Measurements from ENCODE around the gene CMSS1.
A peak's percentile ranks its signal among the peaks of the same experiment; 100 is the strongest.
"Not testable (repeated sequence)": the region's sequence is repeated elsewhere in the genome, so short reads cannot be mapped to it uniquely, and the experiment has no call there.

CMSS1 gene

GRCh38 chr3:100029689-100030088, 212.0 kb downstream of the CMSS1 start:
- DNase-seq, result no peak

GRCh38 chr3:100030346-100030745, 212.7 kb downstream of the CMSS1 start:
- no peak for DNase-seq

GRCh38 chr3:100030914-100031425, 213.3 kb downstream of the CMSS1 start:
- DNase-seq, result no peak

GRCh38 chr3:100032243-100032642, 214.6 kb downstream of the CMSS1 start:
- no peak for DNase-seq

DNA sequence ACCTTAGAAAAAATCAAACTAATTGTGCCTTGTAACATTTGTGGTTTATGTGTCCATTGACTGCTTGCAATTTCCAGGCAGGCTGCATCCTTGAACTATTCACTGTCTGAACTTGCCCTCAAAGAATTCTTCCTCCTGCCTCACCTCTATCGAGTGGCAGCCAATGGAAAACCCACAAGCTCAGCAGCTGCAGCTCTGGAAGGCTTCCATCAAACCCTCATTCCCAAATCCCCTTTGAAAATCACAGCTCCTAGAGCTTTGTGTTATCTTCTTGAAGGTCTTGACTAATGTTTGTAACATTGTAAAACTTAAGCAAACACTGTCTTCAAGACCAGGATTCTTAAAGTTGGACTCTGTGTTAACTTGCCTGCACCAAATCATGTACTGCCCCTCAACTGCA, 215.5 kb downstream of the CMSS1 start:
- no peak for DNase-seq

- no peak for DNase-seq
Observed at GRCh38 chr3:100033903-100034471, 216.3 kb downstream of the CMSS1 start.

DNA sequence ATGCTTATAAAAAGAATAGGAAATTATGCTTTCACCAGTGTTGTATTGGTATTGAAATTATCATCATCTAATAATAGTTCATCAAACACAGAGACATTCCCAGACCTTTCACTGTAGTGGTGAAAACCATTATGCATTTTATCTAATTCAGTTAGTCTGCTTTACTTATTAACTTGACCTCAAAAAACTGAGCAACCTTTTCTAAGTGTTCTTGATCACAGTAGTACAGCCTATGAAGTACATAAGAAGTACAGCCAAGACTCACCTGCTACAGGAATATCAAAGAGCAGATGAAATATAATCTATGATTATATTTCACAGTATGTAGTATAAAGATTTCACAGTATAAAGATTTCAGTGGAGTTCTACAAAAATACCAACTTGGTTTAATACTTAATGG, 221.4 kb downstream of the CMSS1 start:
- DNase-seq, result no peak

GRCh38 chr3:100040451-100041225, 223.0 kb downstream of the CMSS1 start:
- no peak for DNase-seq

- no peak for DNase-seq
Observed at GRCh38 chr3:100041328-100041749, 223.7 kb downstream of the CMSS1 start.

GRCh38 chr3:100042166-100042981, 224.7 kb downstream of the CMSS1 start:
- DNase-seq, result no peak

GRCh38 chr3:100043271-100043670, 225.6 kb downstream of the CMSS1 start:
- DNase-seq, result no peak

DNA sequence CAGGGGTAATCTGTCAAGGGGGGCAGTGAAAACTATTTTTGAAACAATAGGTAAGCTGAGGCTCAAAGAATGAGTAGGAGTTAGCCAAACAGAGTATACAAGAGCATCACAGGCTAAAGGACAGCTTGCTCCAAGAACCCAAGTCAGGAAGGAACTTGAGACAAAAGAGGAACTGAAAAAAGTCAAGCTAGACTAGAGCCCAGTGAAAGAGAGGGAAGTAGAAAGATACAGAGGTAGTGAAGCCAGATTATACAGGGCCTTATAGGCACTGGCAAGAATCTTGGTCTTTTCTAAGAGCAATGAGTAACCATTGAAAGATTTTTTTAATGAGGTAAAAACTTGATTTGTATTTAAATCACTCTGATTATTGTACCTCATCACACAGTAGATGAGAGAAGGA, 226.7 kb downstream of the CMSS1 start:
- peak; percentile 41 for DNase-seq

- peak; percentile 25 for DNase-seq
Observed at GRCh38 chr3:100045696-100046095, 228.0 kb downstream of the CMSS1 start.

- no peak for DNase-seq
Observed at GRCh38 chr3:100046986-100047385, 229.3 kb downstream of the CMSS1 start.

DNA sequence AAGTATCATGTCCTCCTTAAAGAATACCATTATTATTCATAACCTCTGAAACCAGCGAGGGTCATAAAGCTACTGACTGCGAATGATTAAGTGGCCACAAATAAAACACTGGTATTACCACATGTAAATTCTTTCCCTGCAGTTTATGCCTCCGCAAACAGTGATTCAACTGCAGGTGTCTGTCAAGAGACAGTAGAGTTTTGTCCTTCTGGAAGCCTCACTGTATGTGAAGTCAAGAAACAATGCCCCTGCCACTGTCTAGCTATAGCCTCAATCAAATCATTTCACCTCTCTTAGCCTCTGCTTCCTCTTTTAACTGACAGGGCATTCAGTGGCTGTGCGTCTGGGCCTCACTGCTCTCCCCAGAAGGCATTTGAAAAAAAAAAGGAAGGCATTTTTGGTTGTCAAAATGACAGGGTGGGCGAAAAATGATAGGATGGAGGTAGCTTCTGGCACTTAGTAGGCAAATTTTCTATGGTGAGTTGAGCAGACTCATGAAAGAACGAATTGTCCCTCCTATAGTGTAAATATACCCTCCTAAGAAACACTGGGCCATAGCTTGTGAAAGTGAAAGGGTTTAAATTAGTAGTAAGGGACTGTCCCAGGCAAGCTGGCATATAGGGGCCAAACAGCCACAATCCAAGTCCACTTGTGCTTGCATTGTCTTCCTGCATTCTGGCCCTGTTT, 229.9 kb downstream of the CMSS1 start:
- no peak for DNase-seq

DNA sequence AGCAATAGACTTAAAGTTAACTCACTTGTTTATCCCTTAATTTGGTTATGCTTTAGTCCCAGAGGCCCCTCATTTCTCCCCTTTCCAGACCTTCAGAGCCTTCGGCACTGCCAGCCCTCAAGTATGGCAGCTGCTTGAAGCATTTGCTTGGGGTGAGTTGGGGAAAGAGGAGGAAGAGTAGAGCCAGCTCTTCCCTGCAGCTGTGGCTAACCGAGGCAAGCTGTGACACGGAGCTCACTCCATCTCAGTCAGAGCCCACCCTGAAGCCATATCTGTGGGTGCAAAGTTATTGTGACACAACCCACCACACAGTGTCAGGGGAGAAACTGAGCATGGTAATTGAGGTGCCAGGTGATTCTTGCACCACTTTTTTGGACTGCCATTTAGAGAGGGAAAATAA, 230.6 kb downstream of the CMSS1 start:
- DNase-seq, result no peak

GRCh38 chr3:100051513-100051912, 233.9 kb downstream of the CMSS1 start:
- not testable (repeated sequence) for DNase-seq

GRCh38 chr3:100053951-100054620, 236.4 kb downstream of the CMSS1 start:
- DNase-seq, result no peak

DNA sequence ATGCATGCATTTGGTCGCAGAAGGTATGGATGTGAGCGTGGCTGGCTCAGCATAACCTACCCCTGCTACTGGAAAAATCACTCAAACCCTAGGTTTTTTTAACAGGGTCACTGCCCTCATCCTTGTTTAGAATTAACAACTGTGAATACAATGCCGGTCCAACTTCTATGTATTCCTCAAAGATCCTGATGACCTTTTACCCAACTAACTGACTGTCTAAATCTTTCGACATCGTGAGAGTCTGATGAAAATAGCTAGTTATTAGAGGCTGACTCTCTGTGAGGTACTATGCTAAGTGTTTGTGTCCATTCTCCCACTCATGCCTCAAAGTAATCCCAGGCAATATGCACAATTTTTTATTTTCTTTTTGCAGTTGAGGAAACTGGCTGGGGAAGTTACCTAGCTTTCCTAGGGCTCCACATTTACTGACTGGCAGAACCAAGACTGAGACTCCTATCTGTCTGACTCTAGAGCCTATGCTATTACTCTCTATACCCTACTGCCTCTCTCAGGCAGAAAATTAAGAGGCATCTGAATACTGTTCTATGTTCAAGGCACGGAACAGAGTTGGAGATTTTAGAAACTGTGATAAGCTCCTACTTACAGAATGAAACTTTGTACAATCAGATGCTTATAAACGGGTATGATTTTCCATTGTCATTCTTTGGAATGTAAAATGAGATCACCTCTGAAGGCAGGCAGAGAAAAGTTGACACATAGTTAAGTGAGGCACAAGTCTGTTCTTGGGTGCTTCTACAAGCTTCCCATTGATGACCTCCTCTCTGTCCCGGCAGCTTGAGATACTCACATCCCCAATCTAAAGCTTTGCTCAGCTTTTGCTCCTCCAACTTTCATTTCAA, 240.3 kb downstream of the CMSS1 start:
- no peak for DNase-seq

DNA sequence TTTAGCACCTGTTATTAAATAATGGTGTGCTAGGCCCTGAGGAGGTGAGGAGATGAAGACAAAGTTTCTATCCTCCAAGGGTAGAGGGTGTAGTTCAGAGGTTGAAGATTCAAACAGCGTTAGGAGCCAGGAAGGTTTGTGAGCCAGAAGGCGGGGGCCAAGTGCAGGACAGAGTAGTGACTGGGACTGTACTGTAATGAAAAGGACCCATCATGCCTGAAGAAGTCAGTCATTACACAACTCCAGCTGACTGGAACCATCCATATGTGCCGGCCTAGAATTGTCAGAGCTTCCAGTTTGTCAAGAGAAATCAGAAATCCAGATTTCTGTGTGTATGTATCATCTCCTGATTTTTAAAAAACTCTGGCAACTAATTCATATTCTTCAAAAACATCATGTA, 241.8 kb downstream of the CMSS1 start:
- DNase-seq, result no peak
